Measurements from ENCODE around the gene LFNG.

Gene LFNG

GRCh38 chr7:2478399-2478785 lies 41.2 kb upstream of the LFNG start:
- H3K4me3 ChIP-seq (ENCODE audit: low read depth, low read length) = no peak overlapping the region
- no peak for DNase-seq (ENCODE audit: low read depth)
- TF ChIP-seq, protein P1, sequence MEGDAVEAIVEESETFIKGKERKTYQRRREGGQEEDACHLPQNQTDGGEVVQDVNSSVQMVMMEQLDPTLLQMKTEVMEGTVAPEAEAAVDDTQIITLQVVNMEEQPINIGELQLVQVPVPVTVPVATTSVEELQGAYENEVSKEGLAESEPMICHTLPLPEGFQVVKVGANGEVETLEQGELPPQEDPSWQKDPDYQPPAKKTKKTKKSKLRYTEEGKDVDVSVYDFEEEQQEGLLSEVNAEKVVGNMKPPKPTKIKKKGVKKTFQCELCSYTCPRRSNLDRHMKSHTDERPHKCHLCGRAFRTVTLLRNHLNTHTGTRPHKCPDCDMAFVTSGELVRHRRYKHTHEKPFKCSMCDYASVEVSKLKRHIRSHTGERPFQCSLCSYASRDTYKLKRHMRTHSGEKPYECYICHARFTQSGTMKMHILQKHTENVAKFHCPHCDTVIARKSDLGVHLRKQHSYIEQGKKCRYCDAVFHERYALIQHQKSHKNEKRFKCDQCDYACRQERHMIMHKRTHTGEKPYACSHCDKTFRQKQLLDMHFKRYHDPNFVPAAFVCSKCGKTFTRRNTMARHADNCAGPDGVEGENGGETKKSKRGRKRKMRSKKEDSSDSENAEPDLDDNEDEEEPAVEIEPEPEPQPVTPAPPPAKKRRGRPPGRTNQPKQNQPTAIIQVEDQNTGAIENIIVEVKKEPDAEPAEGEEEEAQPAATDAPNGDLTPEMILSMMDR (IDR thresholded peaks at IDR 0.05; ENCODE audit: insufficient read depth, low read depth, low read length, missing control alignments) = no peak

GRCh38 chr7:2478800-2479199 lies 40.8 kb upstream of the LFNG start:
- no peak overlapping the region for H3K4me3 ChIP-seq (ENCODE audit: low read depth, low read length)
- TF ChIP-seq, protein P1 (IDR thresholded peaks at IDR 0.05; ENCODE audit: insufficient read depth, low read depth, low read length, missing control alignments) = no peak
- DNase-seq (ENCODE audit: low read depth) = no peak

GRCh38 chr7:2479276-2480069 lies 40.1 kb upstream of the LFNG start:
- TF ChIP-seq, protein P1 (IDR thresholded peaks at IDR 0.05; ENCODE audit: insufficient read depth, low read depth, low read length, missing control alignments) = no peak
- H3K4me3 ChIP-seq (ENCODE audit: low read depth, low read length) = no peak overlapping the region
- no peak for DNase-seq (ENCODE audit: low read depth)

GRCh38 chr7:2480070-2480408 lies 39.5 kb upstream of the LFNG start:
- TF ChIP-seq, protein P1 (IDR thresholded peaks at IDR 0.05; ENCODE audit: insufficient read depth, low read depth, low read length, missing control alignments) = no peak
- no peak for DNase-seq (ENCODE audit: low read depth)
- H3K4me3 ChIP-seq (ENCODE audit: low read depth, low read length) = no peak overlapping the region

DNA sequence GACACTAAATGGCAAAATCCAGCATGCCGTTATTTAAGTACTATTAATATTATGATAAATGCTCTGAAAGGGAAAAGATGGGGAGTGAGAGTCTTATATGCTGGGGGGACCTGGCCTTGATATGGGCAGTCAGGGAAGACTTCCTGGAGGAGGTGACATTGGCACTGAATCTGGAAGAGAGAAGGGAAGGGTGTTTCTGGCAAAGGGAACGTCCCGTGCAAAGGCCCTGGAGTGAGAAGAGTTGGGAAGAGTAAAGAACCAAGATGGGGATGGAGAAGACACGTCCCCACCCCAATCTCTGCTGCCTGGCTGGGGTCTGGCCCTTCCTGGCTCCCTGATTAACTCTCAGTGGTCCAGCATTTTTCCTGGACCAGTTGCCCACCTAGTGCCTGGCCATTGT lies 38.4 kb upstream of the LFNG start:
- no peak overlapping the region for H3K4me3 ChIP-seq (ENCODE audit: low read depth, low read length)
- TF ChIP-seq, protein P1 (IDR thresholded peaks at IDR 0.05; ENCODE audit: insufficient read depth, low read depth, low read length, missing control alignments) = no peak
- DNase-seq (ENCODE audit: low read depth) = no peak

GRCh38 chr7:2482725-2483451 lies 36.7 kb upstream of the LFNG start:
- no peak for DNase-seq (ENCODE audit: low read depth)
- H3K4me3 ChIP-seq (ENCODE audit: low read depth, low read length) = no peak overlapping the region
- TF ChIP-seq, protein P1 (IDR thresholded peaks at IDR 0.05; ENCODE audit: insufficient read depth, low read depth, low read length, missing control alignments) = peak; percentile 12

Measured in GM12865 (cell line).